ENCODE results near the gene ELFN2.

DNA sequence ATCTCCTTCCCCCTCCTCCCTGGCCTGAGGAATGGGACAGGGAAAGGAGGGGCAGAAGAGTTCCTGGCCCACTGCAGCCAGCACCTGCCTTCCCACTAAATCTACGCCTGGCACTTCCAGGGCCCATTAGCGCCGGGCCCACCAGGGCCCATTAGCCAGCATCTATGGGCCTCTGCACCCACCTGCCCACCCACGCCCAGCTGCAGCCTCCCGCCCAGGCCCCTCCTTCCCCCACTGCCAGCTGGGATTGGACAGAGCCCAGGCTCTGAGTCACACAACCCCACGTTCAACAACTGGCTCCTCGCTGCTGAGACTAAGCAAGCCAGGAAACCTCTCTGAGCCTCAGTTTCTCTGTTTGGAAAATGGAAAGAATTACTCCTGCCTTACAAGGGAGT lies 96.2 kb downstream of the ELFN2 start:
- TF ChIP-seq, protein P1, sequence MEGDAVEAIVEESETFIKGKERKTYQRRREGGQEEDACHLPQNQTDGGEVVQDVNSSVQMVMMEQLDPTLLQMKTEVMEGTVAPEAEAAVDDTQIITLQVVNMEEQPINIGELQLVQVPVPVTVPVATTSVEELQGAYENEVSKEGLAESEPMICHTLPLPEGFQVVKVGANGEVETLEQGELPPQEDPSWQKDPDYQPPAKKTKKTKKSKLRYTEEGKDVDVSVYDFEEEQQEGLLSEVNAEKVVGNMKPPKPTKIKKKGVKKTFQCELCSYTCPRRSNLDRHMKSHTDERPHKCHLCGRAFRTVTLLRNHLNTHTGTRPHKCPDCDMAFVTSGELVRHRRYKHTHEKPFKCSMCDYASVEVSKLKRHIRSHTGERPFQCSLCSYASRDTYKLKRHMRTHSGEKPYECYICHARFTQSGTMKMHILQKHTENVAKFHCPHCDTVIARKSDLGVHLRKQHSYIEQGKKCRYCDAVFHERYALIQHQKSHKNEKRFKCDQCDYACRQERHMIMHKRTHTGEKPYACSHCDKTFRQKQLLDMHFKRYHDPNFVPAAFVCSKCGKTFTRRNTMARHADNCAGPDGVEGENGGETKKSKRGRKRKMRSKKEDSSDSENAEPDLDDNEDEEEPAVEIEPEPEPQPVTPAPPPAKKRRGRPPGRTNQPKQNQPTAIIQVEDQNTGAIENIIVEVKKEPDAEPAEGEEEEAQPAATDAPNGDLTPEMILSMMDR (IDR thresholded peaks at IDR 0.05; ENCODE audit: poor library complexity, severe bottlenecking): no peak
- no peak for TF ChIP-seq EZH2 (IDR thresholded peaks at IDR 0.05; ENCODE audit: borderline replicate concordance, insufficient read depth, low read length, poor library complexity, severe bottlenecking)

Measured in neural cell (in vitro differentiated cells).